Measurements from ENCODE around the gene RAD51B.

DNA sequence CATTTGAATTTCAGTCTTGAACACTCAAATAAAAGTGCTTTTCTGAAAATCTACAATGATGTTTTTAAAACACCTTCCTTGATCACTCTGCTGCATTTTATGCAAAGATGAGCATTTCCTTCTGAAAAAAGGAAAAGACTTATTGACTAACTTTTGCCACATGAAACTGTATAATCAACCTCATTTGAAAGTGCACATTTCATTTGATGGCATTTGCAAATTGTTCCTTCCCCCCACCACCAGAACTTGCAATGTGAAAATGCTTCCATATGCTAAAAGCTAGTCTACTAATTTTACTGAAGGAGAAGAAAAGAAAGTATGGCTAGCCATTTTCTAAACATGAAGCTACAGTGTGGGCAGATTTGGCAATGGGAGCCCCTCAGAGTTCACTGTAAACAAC is 159.2 kb downstream of the RAD51B start:
- TF ChIP-seq, protein P1, sequence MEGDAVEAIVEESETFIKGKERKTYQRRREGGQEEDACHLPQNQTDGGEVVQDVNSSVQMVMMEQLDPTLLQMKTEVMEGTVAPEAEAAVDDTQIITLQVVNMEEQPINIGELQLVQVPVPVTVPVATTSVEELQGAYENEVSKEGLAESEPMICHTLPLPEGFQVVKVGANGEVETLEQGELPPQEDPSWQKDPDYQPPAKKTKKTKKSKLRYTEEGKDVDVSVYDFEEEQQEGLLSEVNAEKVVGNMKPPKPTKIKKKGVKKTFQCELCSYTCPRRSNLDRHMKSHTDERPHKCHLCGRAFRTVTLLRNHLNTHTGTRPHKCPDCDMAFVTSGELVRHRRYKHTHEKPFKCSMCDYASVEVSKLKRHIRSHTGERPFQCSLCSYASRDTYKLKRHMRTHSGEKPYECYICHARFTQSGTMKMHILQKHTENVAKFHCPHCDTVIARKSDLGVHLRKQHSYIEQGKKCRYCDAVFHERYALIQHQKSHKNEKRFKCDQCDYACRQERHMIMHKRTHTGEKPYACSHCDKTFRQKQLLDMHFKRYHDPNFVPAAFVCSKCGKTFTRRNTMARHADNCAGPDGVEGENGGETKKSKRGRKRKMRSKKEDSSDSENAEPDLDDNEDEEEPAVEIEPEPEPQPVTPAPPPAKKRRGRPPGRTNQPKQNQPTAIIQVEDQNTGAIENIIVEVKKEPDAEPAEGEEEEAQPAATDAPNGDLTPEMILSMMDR (IDR thresholded peaks at IDR 0.05) = no peak
- no peak for TF ChIP-seq POLR2AphosphoS5 (IDR thresholded peaks at IDR 0.05)
